Measurements from ENCODE around the gene WDR59.
"Not testable (repeated sequence)": the region's sequence is repeated elsewhere in the genome, so short reads cannot be mapped to it uniquely, and the experiment has no call there.

DNA sequence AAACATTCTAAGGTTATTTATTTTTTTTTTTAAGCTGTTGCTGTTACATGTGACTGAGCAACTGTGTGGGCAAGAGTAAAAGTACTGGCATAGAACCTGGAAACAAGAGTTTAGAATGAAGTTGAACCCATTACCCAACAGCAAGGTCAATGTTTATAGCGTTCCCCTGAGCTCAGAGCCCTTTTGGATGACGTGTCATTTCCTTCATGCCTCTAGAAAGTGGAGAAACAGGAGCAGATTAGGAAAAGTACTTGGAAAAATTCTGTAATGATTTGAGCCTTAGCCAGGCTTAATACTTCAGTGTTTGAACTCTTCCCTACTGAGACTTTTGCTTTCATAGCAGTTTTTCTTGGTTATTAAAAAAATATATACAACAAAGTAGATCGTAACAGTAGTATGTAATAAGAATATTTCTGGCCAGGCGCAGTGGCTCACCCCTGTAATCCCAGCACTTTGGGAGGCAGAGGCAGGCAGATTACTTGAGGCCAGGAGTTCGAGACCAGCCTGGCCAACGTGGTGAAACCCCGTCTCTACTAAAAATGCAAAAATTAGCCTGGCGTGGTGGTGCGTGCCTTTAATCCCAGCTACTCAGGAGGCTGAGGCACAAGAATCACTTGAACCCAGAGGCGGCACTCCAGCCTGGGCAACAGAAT is 41.4 kb upstream of the WDR59 start:
- not testable (repeated sequence) for TF ChIP-seq CTCF, POLR2A (IDR thresholded peaks at IDR 0.05)
